ENCODE data around the gene ACTMAP.

DNA sequence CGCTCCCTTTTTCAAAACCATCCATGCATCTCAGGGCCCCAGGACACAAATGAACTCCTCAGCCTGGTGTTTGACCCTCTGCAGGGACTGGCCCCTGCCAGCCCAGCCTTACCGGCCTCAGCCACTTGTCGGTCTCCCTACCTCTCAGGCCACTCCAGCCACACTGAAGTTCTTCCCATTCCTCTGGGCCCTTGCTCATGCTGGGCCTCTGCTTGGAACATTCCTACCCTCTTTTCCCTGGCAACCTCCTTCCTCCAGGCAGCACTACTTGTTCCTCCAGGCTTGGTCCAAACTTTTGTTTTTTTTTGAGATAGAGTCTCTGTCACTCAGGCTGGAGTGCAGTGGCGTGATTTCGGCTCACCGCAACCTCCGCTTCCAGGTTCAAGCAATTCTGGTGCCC, 41.1 kb upstream of the ACTMAP start:
- TF ChIP-seq CTCF (IDR thresholded peaks at IDR 0.05; ENCODE audit: insufficient read depth, low read depth, low read length) (no peak), EZH2 (IDR thresholded peaks at IDR 0.05; ENCODE audit: insufficient read depth, low read length) (no peak)

All from astrocyte (in vitro differentiated cells and primary cell).